NOMO-1 (cell line): ENCODE measurements around the gene HDAC9.

Source experiments
- DNase-seq, 2 experiments: peaks; one replicate each; lab custom pipeline; 2025; ENCODE audit not compliant: unreplicated experiment in 2 of 2; lab: John Stamatoyannopoulos, UW

Gene HDAC9

GRCh38 chr7:18866359-18867036 is 370.9 kb downstream of the HDAC9 start:
- DNase-seq, result peak; percentile 17 to 57

- DNase-seq, result no peak
Observed at GRCh38 chr7:18872344-18872743, 376.8 kb downstream of the HDAC9 start.

GRCh38 chr7:18873734-18874336 is 378.3 kb downstream of the HDAC9 start:
- no peak for DNase-seq

- DNase-seq, result no peak
Observed at GRCh38 chr7:18874880-18875279, 379.3 kb downstream of the HDAC9 start.

- no peak for DNase-seq
Observed at GRCh38 chr7:18877874-18878273, 382.3 kb downstream of the HDAC9 start.

- no peak for DNase-seq
Observed at GRCh38 chr7:18886832-18887231, 391.3 kb downstream of the HDAC9 start.

GRCh38 chr7:18889436-18889835 is 393.9 kb downstream of the HDAC9 start:
- DNase-seq, result no peak

- DNase-seq, result no peak
Observed at GRCh38 chr7:18890134-18890533, 394.6 kb downstream of the HDAC9 start.

- DNase-seq, result no peak
Observed at GRCh38 chr7:18890885-18891621, 395.5 kb downstream of the HDAC9 start.

GRCh38 chr7:18893156-18893555 is 397.6 kb downstream of the HDAC9 start:
- DNase-seq, result no peak

- DNase-seq, result no peak
Observed at GRCh38 chr7:18894155-18894554, 398.6 kb downstream of the HDAC9 start.

GRCh38 chr7:18895456-18895855 is 399.9 kb downstream of the HDAC9 start:
- no peak for DNase-seq

GRCh38 chr7:18896343-18896975 is 400.9 kb downstream of the HDAC9 start:
- no peak for DNase-seq

GRCh38 chr7:18900236-18900635 is 404.7 kb downstream of the HDAC9 start:
- no peak for DNase-seq

GRCh38 chr7:18900803-18901202 is 405.3 kb downstream of the HDAC9 start:
- no peak for DNase-seq

- DNase-seq, result no peak
Observed at GRCh38 chr7:18901351-18901750, 405.8 kb downstream of the HDAC9 start.

GRCh38 chr7:18901982-18902421 is 406.5 kb downstream of the HDAC9 start:
- no peak for DNase-seq

- no peak for DNase-seq
Observed at GRCh38 chr7:18902892-18903291, 407.3 kb downstream of the HDAC9 start.

- no peak for DNase-seq
Observed at GRCh38 chr7:18903695-18904094, 408.1 kb downstream of the HDAC9 start.

GRCh38 chr7:18905316-18905943 is 409.9 kb downstream of the HDAC9 start:
- DNase-seq, result no peak

GRCh38 chr7:18906901-18907300 is 411.4 kb downstream of the HDAC9 start:
- DNase-seq, result no peak
